HTERT RPE-1 (cell line): ENCODE results near the gene HOMEZ.
"Not testable (repeated sequence)": the region's sequence is repeated elsewhere in the genome, so short reads cannot be mapped to it uniquely, and the experiment has no call there.

Experiments
- in situ Hi-C: fragments of 300-500 bp; cut with MboI; formaldehyde crosslinking; loops from 4 replicates; pipeline ENCODE4 v1.14.3; 2020; ENCODE audit warnings: low sequenced_read_pairs

Gene HOMEZ

DNA sequence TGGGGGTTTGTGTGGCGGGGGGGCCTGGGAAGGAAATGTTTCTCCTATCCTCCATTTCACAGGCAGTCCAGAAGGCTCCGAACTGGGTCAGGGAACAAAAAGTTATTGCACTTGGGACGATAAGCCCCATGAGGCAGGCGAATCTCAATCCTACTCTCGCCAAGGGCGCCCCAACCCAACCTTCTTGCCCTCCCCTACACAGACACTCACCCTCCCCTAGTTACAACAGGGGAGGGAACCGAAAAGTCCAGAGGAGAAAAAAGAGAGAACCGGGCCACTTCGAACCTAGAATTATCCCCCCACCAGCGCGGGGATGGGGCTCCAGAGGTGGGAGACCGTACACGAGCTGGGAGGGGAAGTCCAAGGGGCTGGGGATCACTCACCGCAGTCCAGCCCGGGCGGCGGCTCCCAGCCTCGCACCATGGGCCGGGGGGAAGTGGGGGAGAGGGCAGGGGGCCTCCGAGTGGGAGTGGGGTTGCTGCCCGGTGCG lies 357 bp downstream of the HOMEZ start:
- in situ Hi-C loops = no loop called here

DNA sequence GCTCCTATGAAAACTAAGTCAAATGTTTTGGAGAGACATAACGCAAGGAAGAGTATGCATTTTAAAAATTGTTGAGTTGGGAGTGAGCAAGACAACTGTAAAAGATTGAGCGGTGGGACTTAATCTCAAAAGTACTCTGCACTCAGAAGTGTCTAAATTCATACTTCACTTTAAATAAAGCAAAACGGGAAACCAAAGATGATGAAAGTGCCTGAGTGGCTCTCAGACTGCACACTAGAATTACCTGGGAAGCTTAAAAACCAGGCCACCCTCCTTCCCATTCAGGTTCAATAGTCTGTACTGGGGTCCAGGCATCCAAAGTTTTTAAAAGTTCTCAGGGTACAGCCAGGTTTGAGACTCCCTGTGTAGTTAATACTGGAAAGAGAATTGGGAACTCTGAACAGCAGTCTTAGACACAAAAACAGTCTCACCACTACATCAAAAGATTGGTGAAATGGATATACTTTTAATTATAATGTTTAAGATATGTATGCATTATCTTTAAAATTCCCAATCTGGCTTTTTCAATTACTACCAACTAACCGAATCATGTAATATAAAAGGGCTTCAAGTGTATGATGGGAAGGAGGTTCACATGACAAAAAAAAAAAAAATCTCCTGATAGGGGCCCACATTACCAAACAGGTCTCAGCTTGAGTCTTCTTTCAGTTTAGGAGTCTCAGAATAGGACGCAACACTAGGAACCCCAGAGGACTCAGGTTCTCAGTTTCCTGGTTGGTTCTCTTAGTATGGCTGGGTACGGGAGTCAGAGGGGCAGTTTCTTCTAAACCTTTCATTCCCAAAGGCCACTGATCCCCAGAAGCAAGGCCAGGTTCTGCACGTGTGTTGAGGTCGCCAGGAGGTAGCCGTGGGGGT lies 1.0 kb downstream of the HOMEZ start:
- in situ Hi-C loops = no loop called here

DNA sequence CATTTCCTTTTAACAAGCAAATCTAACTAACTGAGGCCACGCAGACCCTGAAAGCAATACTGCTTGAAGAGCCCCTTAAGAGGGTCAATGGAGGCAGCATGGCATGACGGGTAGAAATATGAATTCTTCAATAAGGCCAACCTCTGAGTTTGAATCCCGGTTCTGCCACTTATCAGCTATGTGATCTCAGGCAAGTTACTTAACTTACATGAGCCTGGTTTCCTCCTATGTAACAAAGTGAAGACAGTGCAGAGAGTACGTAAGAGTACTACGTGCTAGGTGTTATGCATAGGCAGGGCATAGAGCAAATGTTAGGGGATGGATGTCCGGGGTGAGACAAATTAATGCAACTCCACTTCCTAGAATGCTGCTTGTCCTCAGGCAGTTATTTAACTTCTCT lies 4.7 kb downstream of the HOMEZ start:
- in situ Hi-C loops = no loop called here

DNA sequence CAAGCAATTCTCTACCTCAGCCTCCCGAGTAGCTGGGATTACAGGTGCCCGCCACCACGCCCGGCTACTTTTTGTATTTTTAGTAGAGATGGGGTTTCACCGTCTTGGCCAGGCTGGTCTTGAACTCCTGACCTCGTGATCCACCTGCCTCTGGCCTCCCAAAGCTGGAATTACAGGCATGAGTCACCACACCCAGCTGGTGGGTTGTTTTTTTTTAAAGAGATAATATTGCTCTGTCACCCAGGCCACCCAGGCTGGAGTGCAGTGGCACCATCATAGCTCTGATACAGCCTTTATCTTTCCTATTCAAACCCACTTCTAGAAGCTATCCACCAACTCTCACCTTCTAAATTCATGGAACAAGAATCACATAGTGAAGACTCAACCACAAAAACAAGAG lies 8.0 kb downstream of the HOMEZ start:
- in situ Hi-C loops = not testable (repeated sequence)

DNA sequence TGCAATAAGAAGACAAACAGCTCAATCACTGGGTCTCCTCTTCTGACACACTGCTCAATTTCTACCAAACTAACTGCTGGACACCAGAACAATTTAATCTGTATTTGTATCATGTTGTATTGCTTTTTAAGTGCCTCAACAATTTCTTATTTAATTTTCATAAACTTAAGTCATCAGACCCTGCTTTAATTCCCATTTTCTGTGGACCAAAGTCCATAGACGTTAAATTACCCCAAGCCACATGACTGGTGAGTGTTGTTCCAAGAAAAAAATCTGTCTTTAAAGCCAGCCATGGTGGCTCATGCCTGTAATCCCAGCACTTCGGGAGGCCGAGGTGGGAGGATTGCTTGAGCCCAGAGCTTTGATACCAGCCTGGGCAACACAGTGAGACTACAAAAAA lies 8.7 kb downstream of the HOMEZ start:
- in situ Hi-C loops = no loop called here

DNA sequence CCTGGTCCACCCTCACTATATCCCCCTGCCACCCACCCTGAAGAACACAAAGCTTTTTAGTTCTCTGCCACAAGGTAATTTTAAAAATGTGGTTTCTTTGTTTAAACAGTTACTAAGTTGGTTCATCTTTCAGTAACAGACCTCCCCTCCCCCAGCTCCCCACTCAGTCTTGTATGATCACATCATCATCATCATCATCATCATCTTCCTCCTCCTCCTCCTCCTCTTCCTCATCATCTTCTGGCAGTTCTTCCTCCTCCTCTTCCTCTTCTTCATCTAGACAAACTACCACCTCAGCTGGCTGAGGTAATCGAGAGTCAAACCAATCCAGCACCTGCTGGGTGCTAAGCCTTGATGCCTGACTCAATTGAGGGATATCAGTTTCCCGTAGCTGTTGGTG lies 10.5 kb downstream of the HOMEZ start:
- in situ Hi-C loops = no loop called here

DNA sequence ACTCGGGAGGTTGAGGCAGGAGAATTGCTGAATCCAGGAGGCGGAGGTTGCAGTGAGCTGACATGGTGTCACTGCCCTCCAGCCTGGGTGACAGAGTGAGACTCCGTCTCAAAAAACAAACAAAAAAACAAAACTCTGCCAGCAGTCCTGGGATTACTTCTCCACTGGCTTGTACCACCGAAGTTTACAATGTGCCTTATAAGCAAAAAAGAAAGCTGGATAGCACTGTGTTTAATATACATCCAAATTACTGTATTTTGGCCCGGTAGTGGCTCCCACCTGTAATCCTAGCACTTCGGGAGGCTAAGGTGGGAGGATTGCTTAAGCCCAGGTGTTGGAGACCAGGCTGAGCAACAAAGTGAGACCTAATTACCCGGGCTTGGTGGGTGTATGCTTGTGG lies 16.7 kb downstream of the HOMEZ start:
- in situ Hi-C loops = no loop called here

DNA sequence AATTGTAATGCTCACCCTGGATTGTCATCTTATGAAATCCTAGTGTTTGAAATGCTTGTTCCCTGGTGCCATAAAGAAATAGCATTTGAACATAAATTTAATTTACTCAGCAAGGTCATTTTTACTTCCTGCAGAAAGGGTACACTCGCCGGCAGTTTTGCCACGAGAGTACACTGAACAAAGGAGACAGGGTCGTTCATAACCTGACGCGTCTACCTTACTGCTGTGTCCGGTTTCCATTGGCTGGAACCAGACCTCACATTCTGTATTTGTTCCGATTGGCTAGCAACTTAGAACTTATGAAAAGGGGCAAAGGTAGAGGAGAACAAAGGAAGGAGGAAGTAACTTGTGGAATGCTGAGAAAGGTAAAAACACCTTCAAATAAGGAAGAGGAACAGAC lies 25.1 kb downstream of the HOMEZ start:
- in situ Hi-C loops = not testable (repeated sequence)

DNA sequence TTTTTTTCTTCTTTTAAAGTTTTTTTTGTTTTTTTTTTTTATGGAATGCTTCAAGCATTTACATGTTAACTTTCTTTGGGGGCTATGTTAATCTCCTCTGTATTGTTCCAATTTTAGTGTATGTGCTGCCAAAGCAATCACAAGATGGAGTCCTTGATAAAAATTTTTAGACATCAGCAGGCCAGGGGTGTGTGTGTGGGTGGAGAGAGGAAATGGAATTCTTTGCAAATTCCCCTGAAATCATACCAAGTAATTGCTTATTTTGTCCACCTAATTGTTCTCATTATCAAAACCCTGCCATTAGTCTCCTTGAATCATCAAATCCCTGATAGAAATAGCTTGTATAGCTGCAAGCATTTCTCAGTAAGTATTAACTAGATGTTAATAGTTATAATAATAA lies 26.5 kb downstream of the HOMEZ start:
- in situ Hi-C loops = no loop called here

DNA sequence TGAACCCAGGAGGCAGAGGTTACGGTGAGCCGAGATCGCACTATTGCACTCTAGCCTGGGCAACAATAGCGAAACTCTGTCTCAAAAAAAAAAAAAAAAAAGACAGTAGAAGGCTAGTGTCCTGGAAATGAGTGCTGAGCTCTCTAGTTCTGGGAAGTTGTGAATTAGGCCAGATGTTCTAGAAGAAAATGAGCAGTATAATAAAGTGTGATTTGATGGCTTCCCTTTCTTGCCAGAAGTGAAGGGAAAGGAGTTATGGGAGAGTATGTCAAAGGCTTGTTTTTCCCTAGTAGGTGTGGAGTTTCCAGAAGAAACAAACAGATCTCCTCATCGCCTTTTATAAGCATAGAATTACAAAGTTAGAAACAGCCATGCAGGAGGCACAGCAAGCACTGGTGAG lies 27.7 kb downstream of the HOMEZ start:
- in situ Hi-C loops = no loop called here

DNA sequence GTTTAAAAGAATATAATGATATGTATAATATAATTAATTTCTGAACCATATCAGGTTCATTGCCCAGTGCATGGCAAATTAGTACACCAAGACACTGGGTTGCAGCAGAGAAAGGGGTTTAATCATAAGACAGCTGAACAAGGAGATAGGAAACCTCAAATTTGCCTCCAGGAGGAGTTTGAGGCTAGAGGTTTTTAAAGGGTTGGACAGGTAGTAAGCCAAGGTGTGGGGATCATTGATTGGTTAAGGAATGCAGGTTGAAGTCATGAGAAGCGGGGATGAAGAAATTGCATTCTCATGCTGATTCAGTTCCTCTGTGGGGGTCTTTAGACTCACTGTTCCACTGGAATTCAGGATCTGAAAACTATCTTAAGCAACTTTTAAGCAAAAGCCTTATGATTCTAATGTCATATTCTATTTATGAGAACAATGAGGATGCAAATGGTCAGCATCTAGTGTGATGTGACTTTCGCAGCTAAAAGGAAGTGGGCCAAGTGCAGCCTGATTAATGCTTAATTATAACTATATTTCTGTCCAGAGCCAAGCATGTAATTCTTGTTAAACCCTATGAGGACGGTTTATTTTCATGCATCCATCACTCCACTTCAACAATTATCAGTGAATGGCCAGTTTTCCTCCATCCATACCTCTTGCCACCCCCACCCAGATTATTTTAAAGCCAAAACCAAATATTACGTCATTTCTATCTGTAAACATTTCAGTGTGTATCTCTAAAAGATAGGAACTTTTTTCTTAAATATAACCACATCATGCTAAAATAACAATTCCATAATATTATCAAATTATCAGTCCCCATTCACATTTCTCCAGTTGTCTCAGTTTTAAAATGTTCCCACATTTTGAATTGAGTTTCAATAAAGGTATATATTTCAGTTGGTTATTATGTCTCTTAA lies 33.3 kb downstream of the HOMEZ start:
- in situ Hi-C loops = no loop called here

DNA sequence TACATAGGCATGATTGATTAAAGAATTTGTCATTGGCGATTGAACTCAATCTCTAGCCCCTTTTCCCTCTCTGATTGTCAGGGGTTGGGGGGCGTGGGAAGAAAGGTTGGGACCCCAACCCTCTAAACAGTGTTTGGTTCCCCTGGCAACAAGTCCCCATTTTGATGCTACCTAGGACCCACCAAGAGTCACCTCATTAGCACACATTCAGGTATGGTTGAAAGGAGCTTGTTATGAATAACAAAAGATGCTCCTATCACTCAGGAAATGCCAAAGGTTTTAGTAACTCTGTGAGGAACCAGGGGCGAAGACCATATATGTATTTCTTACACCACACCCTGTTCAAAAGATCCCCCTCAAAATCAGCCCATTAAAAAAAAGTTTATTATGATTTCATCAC lies 33.9 kb downstream of the HOMEZ start:
- in situ Hi-C loops = no loop called here

DNA sequence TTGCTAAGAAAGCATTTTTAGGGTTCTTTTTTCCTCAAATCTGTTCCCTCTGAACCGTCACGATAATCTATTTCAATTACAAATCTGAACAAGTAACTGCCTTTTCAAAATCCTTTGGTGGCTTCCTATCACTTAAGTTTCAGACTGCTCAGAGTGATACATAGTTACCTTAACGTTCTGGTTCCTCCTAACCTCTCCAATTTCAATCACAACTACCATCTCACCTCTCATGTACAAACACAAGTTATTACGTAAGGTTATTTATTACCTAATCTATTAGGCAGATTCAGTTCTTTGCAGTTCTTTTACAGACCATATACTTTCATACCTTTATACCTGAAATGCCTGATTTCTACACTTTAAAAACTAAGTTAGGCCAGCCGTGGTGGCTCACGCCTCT lies 36.1 kb downstream of the HOMEZ start:
- in situ Hi-C loops = no loop called here

DNA sequence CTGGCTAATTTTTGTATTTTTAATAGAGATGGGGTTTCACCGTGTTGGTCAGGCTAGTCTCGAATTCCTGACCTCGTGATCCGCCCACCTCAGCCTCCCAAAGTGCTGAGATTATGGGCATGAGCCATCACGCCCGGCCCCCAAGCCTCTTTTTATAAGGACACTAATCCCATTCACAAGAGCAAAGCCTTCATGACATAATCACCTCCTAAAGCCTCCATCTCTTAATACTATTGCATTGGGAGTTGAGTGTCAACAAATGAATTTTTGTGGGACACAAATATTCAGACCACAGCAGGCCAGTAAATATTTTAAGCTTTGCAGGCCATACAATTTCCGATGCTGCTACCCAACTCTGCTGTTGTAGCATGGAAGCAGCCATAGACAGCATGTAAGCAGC lies 37.3 kb downstream of the HOMEZ start:
- in situ Hi-C loops = no loop called here

DNA sequence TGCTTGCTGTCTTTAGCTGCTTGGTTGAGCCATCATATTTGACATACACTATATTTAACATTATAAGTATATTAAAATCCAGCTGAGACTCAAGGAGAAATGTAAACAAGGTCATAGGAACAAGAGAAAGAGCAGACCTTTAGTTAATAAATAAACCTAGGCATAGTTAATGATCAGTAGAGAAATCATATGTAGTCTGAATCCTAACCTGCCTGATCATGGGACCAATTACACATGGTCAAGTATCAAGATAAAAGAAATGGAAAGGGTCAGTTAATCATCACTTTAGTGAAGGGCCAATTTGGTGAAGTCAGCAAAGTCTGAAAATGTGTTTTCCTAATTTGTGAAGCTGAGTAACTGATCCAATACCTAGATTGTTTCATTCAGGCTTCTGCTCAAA lies 40.6 kb downstream of the HOMEZ start:
- in situ Hi-C loops = no loop called here

DNA sequence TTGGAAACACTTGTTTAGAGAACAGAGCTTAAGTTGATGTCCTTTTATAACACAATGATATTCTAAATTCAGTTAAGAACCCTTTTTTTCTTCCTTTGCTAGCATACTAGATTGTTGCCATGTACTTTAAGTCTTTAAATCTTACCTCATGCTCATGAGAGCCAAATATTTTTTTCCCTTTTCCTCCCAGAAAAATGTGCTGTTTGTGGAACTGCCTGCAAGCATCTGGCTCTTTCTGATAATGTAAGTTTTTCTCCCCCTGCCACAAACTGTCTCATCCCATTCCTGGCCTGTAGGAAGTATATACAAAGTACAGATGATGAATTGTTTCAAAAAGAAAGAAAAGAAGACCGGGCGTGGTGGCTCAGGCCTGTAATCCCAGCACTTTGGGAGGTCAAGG lies 42.9 kb downstream of the HOMEZ start:
- in situ Hi-C loops = no loop called here

DNA sequence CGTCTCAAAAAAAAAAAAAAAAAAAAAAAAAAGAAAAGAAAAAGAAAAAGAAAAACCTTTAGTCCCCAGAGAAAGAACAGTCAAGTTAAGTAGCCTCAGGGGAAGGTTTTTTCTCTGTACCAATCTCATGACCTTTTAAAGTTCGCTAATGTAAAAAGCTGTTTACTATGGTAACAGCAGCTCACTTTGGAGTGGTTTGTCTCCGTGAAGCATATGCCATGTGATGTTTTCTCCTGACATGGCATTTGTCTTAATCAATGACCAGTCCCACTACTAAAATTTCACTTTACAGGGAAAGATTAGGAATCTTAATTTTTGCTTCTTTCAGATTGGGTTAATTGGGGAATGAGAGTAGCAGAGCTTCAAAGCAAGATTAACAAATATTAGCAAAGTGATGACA lies 43.9 kb downstream of the HOMEZ start:
- in situ Hi-C loops = no loop called here

DNA sequence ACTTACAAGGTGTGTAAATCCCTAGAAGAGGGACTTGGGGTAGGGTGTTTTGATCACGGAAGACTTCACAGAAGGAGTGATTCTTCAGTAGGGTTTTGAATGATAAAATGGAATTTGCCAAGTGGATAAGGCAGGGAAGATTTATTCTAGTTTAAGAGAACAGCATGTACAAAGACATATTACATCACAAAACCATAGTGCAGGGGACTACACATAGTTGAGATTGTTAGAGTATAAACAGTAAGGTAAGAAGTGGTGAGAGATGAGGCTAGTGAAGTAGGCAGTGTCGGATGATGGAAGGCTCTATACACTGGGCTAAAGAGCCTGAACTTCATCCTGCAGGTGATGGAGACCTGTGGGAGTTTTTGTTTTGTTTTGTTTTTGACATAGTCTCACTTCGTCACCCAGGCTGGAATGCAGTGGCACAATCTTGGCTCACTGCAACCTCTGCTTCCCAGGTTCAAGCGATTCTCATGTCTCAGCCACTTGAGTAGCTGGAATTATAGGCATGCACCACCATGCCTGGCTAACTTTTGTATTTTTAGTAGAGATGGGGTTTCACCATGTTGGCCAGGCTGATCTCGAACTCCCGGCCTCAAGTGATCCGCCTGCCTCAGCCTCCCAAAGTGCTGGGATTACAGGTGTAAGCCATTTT lies 44.7 kb downstream of the HOMEZ start:
- in situ Hi-C loops = not testable (repeated sequence)

DNA sequence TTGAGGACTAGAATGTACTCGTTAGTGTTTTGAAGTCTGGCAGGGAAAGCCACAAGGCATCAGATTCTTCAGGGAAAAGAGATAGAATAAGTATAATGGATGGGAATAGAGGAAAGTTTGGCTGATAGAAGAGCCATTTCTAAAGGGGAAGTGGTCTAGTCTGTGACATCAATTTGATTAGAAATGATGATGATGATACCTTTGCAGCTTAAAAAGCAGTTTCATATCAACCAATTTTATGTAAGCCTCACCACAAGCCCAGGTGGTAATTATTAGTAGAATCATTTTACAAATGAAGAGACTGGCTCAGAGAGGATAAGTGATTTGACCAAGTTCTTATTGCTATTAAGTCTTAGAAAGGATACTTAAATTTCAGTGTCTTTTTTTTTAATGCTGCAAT lies 45.3 kb downstream of the HOMEZ start:
- in situ Hi-C loops = no loop called here

DNA sequence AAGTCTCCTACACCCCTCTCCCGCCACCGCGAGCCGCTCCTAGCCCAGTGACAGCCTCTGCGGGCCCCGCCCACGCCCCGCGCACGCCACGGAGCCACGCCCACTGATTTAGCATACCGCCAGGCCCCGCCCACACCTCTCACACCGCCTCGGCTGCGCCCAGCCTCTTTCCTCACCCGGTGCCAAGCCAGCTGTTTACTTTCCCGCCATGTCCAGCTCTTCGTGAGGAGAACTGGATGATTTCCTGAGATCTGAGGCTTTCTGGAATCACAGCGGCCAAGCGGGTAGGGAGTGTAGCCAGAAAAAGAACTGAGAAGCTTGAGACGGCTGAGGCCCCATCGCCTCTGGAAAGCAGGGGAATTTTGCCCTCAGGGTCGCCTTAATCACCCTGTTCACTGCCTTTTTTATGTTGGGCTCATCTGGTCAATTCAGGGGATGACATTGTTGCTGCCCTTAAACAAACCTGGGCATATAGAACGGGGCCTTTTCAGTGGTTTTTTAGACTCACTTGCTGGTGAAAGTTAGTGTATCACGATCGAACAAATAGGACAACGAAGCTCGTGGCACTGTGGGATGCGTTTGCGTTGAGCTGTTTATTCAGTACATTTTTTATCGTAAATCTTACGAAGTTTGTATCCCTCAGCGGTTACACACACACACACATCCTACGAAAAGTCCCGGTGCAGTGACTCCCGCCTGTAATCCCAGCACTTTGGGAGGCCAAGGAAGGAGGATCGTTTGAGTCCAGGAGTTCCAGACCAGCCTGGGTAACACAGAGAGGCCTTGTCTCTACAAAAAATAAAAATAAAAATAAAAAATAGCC lies 47.9 kb downstream of the HOMEZ start, which contains the start of gene RNF212B:
Gene RNF212B (plus strand): TSS at position 165 of the 823 bp plus-strand sequence. CDS start 2,410 bp downstream, outside the sequence.
- in situ Hi-C loops = no loop called here
